Measurements from ENCODE around the gene CREBL2.

The CREBL2 gene

GRCh38 chr12:12620730-12621315 lies 9.1 kb downstream of the CREBL2 start:
- ChIA-PET CTCF (no interaction called here), POLR2A (no interaction called here)
- no peak overlapping the region for H3K4me3 ChIP-seq (ENCODE audit: low read depth, low read length)
- TF ChIP-seq, protein P1, sequence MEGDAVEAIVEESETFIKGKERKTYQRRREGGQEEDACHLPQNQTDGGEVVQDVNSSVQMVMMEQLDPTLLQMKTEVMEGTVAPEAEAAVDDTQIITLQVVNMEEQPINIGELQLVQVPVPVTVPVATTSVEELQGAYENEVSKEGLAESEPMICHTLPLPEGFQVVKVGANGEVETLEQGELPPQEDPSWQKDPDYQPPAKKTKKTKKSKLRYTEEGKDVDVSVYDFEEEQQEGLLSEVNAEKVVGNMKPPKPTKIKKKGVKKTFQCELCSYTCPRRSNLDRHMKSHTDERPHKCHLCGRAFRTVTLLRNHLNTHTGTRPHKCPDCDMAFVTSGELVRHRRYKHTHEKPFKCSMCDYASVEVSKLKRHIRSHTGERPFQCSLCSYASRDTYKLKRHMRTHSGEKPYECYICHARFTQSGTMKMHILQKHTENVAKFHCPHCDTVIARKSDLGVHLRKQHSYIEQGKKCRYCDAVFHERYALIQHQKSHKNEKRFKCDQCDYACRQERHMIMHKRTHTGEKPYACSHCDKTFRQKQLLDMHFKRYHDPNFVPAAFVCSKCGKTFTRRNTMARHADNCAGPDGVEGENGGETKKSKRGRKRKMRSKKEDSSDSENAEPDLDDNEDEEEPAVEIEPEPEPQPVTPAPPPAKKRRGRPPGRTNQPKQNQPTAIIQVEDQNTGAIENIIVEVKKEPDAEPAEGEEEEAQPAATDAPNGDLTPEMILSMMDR (IDR thresholded peaks at IDR 0.05; ENCODE audit: insufficient read depth, low read length, missing control alignments) = no peak
- DNase-seq (ENCODE audit: low read depth, low spot score) = no peak

- TF ChIP-seq, protein P1 (IDR thresholded peaks at IDR 0.05; ENCODE audit: insufficient read depth, low read length, missing control alignments) = no peak
- ChIA-PET CTCF (no interaction called here), POLR2A (no interaction called here)
- no peak overlapping the region for H3K4me3 ChIP-seq (ENCODE audit: low read depth, low read length)
- DNase-seq (ENCODE audit: low read depth, low spot score) = no peak
These were observed 10.7 kb downstream of the CREBL2 start for GRCh38 chr12:12622418-12622817.

DNA sequence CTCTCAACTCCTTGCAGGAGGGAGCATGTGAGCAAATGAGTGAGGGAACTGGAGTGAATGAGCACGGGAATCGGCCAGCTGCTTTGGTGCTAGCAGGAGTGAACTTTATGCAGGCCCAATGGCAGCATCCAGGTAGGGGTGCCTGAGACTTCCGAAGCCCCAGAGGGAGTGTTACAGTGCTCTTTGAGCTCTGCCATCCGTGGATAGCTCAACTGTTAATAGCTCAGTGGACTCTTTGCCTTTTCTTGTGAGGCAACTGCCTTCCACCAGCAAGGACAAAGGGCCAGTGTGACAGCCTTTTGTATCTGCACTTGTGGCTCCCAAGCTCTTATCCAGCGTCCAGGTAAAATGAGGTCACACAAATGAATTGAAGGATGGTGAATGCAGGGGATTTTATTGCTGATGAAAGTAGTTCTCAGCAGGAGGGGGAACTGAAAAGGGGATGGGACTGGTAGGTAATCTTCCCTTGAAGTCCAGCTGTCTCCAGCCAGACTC lies 12.9 kb downstream of the CREBL2 start:
- CTCF ChIA-PET = interaction anchor here (1.4 to 2.1 kb wide), 3 partner anchors 11 to 31 kb away, joined by 3 to 8 read pairs (median 3); no protein-coding TSS in a partner anchor
- TF ChIP-seq, protein P1 (IDR thresholded peaks at IDR 0.05; ENCODE audit: insufficient read depth, low read length, missing control alignments) = no peak
- POLR2A ChIA-PET = no interaction called here
- no peak for DNase-seq (ENCODE audit: low read depth, low spot score)
- no peak overlapping the region for H3K4me3 ChIP-seq (ENCODE audit: low read depth, low read length)

DNA sequence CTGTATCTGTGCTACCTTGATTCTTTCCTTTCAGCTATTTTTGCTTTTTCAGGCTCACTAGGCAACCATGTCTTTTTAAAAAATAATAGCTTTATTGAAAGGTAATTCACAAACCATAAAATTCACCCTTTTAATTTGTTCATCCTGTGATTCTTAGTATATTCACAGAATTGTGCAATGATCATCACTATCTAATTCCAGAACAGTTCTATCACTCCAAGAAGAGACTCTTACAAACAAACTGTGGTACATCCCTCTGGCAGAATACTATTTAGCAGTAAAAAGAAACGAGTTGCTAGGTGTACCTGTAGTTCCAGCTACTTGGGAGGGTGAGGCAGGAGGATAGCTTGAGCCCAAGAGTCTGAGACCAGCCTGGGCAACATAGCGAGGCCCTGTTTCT lies 14.8 kb downstream of the CREBL2 start:
- H3K4me3 ChIP-seq (ENCODE audit: low read depth, low read length) = no peak overlapping the region
- TF ChIP-seq, protein P1 (IDR thresholded peaks at IDR 0.05; ENCODE audit: insufficient read depth, low read length, missing control alignments) = no peak
- ChIA-PET POLR2A (no interaction called here), CTCF (interaction anchor here (1.1 kb wide), 1 partner anchor 11 kb away, joined by 4 read pairs; no protein-coding TSS in a partner anchor)
- no peak for DNase-seq (ENCODE audit: low read depth, low spot score)

- CTCF ChIA-PET = interaction anchor here (0.9 kb wide), 1 partner anchor 1802 kb away, joined by 3 read pairs; no protein-coding TSS in a partner anchor
- no peak overlapping the region for H3K4me3 ChIP-seq (ENCODE audit: low read depth, low read length)
- DNase-seq (ENCODE audit: low read depth, low spot score) = no peak
- POLR2A ChIA-PET = no interaction called here
- TF ChIP-seq, protein P1 (IDR thresholded peaks at IDR 0.05; ENCODE audit: insufficient read depth, low read length, missing control alignments) = no peak
These were observed 15.7 kb downstream of the CREBL2 start for GRCh38 chr12:12627308-12627827.

GRCh38 chr12:12628013-12628412 lies 16.3 kb downstream of the CREBL2 start:
- POLR2A ChIA-PET = no interaction called here
- TF ChIP-seq, protein P1 (IDR thresholded peaks at IDR 0.05; ENCODE audit: insufficient read depth, low read length, missing control alignments) = no peak
- H3K4me3 ChIP-seq (ENCODE audit: low read depth, low read length) = no peak overlapping the region
- no peak for DNase-seq (ENCODE audit: low read depth, low spot score)
- CTCF ChIA-PET = no interaction called here
